GM12875 (cell line): ENCODE results near the gene RFT1.

Experiments
- H3K4me3 ChIP-seq: one replicate; pipeline ENCODE4 v1.5.1; 2011; ENCODE audit warnings: low read depth, low read length, control low read depth
- CTCF ChIP-seq: IDR thresholded peaks from 2 replicates; pipeline ENCODE4 v1.5.1; 2011; ENCODE audit warnings: low read depth, mild to moderate bottlenecking, control low read depth, inconsistent platforms, low read length, moderate library complexity, borderline replicate concordance; ENCODE audit not compliant: insufficient read depth

RFT1 gene

GRCh38 chr3:53157974-53158580 is 27.8 kb upstream of the RFT1 start:
- no peak for TF ChIP-seq CTCF
- no peak overlapping the region for H3K4me3 ChIP-seq

- TF ChIP-seq CTCF: no peak
- H3K4me3 ChIP-seq: no peak overlapping the region
These were observed 26.2 kb upstream of the RFT1 start for GRCh38 chr3:53156368-53156834.

GRCh38 chr3:53155760-53156159 is 25.5 kb upstream of the RFT1 start:
- no peak overlapping the region for H3K4me3 ChIP-seq
- no peak for TF ChIP-seq CTCF

- H3K4me3 ChIP-seq: no peak overlapping the region
- TF ChIP-seq CTCF: no peak
These were observed 24.6 kb upstream of the RFT1 start for GRCh38 chr3:53154881-53155285.

GRCh38 chr3:53153980-53154379 is 23.7 kb upstream of the RFT1 start:
- no peak overlapping the region for H3K4me3 ChIP-seq
- TF ChIP-seq CTCF: no peak

GRCh38 chr3:53153264-53153823 is 23.1 kb upstream of the RFT1 start:
- TF ChIP-seq CTCF: no peak
- no peak overlapping the region for H3K4me3 ChIP-seq
